Measurements from ENCODE around the gene TJAP1. TPM values are rescaled to one million over a fixed set of nuclear protein-coding genes. Genes with fewer than 3 reads are reported as not detected.

The TJAP1 gene
- total RNA-seq, result 10 to 100 TPM; 15.8 to 22.0 TPM

DNA sequence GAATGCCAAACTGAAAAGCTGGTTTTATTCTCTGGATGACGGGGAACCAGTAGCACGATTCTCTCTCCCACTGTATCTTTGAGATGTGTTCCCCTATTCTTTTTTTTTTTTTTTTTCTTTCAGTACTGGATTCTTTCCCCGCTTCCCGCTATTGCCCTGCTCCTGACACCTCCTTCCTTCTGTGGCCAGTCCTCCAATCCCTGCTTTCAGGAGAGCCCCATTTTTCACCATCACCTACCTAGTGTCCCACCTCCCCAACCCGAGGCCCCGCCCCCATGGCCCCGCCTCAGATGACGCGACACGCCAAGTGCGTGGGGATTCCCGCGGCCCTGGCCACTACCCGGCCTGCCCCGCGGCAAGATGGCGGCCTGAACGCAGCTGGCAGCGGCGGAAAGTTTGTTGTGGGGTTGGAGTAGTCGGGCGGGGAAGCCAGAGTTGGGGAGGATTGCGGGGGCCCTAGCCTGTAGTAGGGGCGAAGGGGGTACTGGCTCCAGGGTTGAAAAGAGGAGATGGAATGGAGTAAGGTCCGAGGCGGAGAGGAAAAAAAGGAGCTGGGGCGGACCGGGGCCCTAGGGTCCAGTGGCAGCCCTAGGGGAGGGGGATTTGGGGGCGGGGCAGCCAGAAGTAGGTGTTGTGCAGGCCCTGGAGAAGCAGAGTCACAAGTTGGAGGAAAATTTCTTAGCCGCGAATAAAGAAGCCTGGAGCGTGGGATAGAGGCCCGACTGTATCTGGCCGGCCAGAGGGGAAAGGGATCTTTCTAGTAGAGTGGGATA is at the start of gene TJAP1:
Gene TJAP1, plus strand, starts transcription at position 336 of the 773 bp plus-strand sequence. CDS start 21,432 bp downstream, outside the sequence.
- H3K4me3 ChIP-seq, result peak within 1 kb of the TSS; percentile 73 to 77
- H3K4me1 ChIP-seq, result peaks cover 0 to 19% of the 10 kb centered on the region in 2 donors
- H3K27me3 ChIP-seq, result no peaks in the 10 kb centered on the region

DNA sequence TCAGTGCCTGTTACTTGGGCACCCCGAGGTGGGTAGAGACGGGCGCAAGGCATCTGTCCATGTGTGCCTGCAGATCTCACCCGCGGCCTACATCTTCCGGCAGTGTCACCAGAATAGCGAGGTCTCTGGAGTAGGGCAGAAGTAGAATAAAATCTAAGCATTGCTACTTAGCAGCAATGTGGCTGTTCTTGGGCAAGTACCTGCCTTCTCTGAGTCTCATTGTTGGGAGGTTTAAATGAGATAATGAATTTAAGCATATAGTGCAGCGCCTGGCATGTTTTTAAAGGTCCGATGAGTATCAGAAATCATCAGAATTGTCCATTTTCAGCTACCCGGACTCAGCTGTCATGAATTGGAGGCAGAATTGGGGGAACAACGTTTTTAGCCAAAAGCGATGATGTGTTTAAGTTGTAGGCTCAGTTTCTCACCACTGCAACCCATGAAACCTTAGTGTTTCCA is 49.2 kb upstream of the TJAP1 start:
- H3K4me3 ChIP-seq, result peak overlapping the region; percentile 66 to 82
- H3K9me3 ChIP-seq, result no peaks in the 10 kb centered on the region
- TF ChIP-seq, protein P1, sequence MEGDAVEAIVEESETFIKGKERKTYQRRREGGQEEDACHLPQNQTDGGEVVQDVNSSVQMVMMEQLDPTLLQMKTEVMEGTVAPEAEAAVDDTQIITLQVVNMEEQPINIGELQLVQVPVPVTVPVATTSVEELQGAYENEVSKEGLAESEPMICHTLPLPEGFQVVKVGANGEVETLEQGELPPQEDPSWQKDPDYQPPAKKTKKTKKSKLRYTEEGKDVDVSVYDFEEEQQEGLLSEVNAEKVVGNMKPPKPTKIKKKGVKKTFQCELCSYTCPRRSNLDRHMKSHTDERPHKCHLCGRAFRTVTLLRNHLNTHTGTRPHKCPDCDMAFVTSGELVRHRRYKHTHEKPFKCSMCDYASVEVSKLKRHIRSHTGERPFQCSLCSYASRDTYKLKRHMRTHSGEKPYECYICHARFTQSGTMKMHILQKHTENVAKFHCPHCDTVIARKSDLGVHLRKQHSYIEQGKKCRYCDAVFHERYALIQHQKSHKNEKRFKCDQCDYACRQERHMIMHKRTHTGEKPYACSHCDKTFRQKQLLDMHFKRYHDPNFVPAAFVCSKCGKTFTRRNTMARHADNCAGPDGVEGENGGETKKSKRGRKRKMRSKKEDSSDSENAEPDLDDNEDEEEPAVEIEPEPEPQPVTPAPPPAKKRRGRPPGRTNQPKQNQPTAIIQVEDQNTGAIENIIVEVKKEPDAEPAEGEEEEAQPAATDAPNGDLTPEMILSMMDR (IDR thresholded peaks at IDR 0.05), result no peak
- H3K4me1 ChIP-seq, result peaks cover 0 to 19% of the 10 kb centered on the region in 2 donors
- peak overlapping the region; percentile 83 to 89 for H3K27ac ChIP-seq
- no peak for DNase-seq (ENCODE audit: low spot score)
- H3K27me3 ChIP-seq, result no peaks in the 10 kb centered on the region
- peaks cover 5% of the 10 kb centered on the region for H3K36me3 ChIP-seq

More for the DNA sequence above, at the start of gene TJAP1:
- H3K9me3 ChIP-seq, result no peaks in the 10 kb centered on the region
- TF ChIP-seq, protein P1 (IDR thresholded peaks at IDR 0.05), result no peak
- H3K27ac ChIP-seq, result peak within 1 kb of the TSS; percentile 81 to 82
- H3K36me3 ChIP-seq, result no peaks in the 10 kb centered on the region
- DNase-seq (ENCODE audit: low spot score), result peak; percentile 90

GRCh38 chr6:43428874-43429273 is 48.5 kb upstream of the TJAP1 start:
- no peaks in the 10 kb centered on the region for H3K27me3 ChIP-seq
- no peak for DNase-seq (ENCODE audit: low spot score)
- peaks cover 5% of the 10 kb centered on the region for H3K36me3 ChIP-seq
- no peaks in the 10 kb centered on the region for H3K9me3 ChIP-seq
- TF ChIP-seq, protein P1 (IDR thresholded peaks at IDR 0.05), result no peak
- H3K27ac ChIP-seq, result peak overlapping the region in 1 of 2 donors; percentile 83
- peak overlapping the region in 1 of 2 donors; percentile 66 for H3K4me3 ChIP-seq
- peaks cover 0 to 25% of the 10 kb centered on the region in 2 donors for H3K4me1 ChIP-seq

- peaks cover 5% of the 10 kb centered on the region for H3K36me3 ChIP-seq
- DNase-seq (ENCODE audit: low spot score), result no peak
These were observed 45.1 kb upstream of the TJAP1 start for GRCh38 chr6:43432009-43432945.

DNA sequence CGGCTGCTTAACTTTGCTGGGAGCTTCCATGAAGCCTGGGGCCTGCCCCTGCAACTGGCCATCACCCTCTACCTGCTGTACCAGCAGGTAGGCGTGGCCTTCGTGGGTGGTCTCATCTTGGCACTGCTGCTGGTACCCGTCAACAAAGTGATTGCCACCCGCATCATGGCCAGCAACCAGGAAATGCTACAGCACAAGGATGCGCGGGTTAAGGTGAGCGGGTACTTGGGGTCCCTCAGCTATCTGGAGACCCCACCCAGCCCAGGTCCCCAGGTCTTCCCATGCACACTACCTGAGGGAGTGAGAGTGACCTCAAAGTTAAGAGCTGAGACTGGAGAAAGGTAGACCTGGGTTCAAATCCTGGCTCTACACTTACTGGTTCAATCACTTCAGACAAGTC is 44.2 kb upstream of the TJAP1 start:
- TF ChIP-seq, protein P1 (IDR thresholded peaks at IDR 0.05), result no peak
- peaks cover 0 to 57% of the 10 kb centered on the region in 2 donors for H3K4me1 ChIP-seq
- H3K27ac ChIP-seq, result no peak overlapping the region
- no peak overlapping the region for H3K4me3 ChIP-seq
- H3K27me3 ChIP-seq, result no peaks in the 10 kb centered on the region
- peaks cover 5% of the 10 kb centered on the region for H3K36me3 ChIP-seq
- H3K9me3 ChIP-seq, result no peaks in the 10 kb centered on the region
- DNase-seq (ENCODE audit: low spot score), result no peak

More at GRCh38 chr6:43432009-43432945, 45.1 kb upstream of the TJAP1 start:
- Histone ChIP-seq H3K9me3 (no peaks in the 10 kb centered on the region), H3K27me3 (no peaks in the 10 kb centered on the region), H3K4me3 (no peak overlapping the region), H3K27ac (no peak overlapping the region), H3K4me1 (peaks cover 0 to 55% of the 10 kb centered on the region in 2 donors)
- TF ChIP-seq, protein P1 (IDR thresholded peaks at IDR 0.05), result no peak
